Activated T-helper 1 cell treated with anti-CD3 and anti-CD28 coated beads, Interleukin-12 subunit alpha, Interleukin-12 subunit beta, Interleukin-2, Interleukin-4 antibody, amounts not matched to agents 30 ng/mL and 10 ng/mL and 1 ng/mL, durations not matched to agents 14 hours and 24 hours and 36 hours (primary cell): ENCODE results near the gene CORO7. TPM values are rescaled to one million over a fixed set of nuclear protein-coding genes. Genes with fewer than 3 reads are reported as not detected.
"Not testable (repeated sequence)": the region's sequence is repeated elsewhere in the genome, so short reads cannot be mapped to it uniquely, and the experiment has no call there.

ENCODE experiments used
- DNase-seq: peaks from one replicate; pipeline ENCODE4 v3.0.0; 2021; ENCODE audit warnings: low spot score
- H3K27ac Mint-ChIP-seq: one replicate; pipeline ENCODE4 v1.8.0; 2021; ENCODE audit warnings: mild to moderate bottlenecking, mixed read lengths
- H3K27me3 Mint-ChIP-seq: one replicate; pipeline ENCODE4 v1.8.0; 2022; ENCODE audit warnings: mild to moderate bottlenecking, moderate library complexity, mixed read lengths; ENCODE audit not compliant: insufficient read depth
- H3K36me3 Mint-ChIP-seq: one replicate; pipeline ENCODE4 v1.8.0; 2021; ENCODE audit warnings: low read depth, mixed read lengths
- H3K4me1 Mint-ChIP-seq: one replicate; pipeline ENCODE4 v1.8.0; 2021; ENCODE audit warnings: low read depth, mixed read lengths
- H3K4me3 Mint-ChIP-seq: one replicate; pipeline ENCODE4 v1.8.0; 2021; ENCODE audit warnings: mild to moderate bottlenecking, moderate library complexity, mixed read lengths
- H3K9me3 Mint-ChIP-seq: one replicate; pipeline ENCODE4 v1.8.0; 2021; ENCODE audit warnings: mixed read lengths
- intact Hi-C: fragments of 100-400 bp; cut with micrococcal nuclease; formaldehyde crosslinking; loops from one replicate; pipeline ENCODE4 v1.15.1; 2024
- total RNA-seq: library from RNA; stranded (reverse); gene quantifications from 2 replicates; pipeline ENCODE4 v1.2.3, GENCODE V29; 2022

The CORO7 gene
- total RNA-seq, 1 donor from 2014 or later, result 87.9 TPM

DNA sequence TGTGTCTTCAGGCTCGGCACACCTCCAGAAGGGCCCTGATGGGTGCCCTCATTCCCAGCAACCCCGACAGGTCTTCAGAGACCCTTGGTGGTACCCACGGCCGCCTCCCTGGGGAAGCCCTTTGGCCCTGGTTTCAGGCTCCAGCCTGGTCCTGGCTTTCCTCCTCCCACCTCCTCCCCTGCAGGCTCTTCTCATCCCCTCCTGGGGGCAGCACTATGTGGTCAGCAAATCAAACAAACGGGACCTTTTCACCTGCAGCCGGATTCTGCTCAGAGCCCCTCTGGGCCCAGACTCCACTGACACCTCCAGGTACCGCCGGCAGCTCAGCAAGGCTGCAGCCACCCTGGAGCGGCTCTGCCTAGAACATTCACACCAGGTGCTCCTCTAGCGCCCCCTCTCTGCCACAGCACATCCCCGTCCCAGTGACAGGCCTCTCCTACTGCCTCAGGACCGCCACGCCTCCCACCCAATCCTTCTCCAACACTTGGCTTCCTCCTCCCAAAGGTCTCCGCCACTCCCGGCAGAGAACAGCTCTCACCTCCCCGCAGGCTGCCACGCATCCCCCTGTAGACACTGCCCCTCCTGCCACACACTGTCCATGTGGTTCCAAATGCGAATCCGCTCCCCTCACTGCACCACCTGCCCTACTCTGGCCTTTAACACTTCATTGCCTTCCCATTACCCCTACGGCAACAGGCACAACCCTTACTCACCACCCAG, 12.0 kb downstream of the CORO7 start:
- Mint-ChIP-seq H3K4me1 (no peaks in the 10 kb centered on the region), H3K27ac (no peak overlapping the region), H3K36me3 (peaks cover 29% of the 10 kb centered on the region), H3K9me3 (no peaks in the 10 kb centered on the region), H3K27me3 (no peaks in the 10 kb centered on the region), H3K4me3 (no peak overlapping the region)
- no peak for DNase-seq
- intact Hi-C loops, result loop anchor here (5.0 kb wide), 1 partner anchor 117 kb away; no protein-coding TSS in a partner anchor

DNA sequence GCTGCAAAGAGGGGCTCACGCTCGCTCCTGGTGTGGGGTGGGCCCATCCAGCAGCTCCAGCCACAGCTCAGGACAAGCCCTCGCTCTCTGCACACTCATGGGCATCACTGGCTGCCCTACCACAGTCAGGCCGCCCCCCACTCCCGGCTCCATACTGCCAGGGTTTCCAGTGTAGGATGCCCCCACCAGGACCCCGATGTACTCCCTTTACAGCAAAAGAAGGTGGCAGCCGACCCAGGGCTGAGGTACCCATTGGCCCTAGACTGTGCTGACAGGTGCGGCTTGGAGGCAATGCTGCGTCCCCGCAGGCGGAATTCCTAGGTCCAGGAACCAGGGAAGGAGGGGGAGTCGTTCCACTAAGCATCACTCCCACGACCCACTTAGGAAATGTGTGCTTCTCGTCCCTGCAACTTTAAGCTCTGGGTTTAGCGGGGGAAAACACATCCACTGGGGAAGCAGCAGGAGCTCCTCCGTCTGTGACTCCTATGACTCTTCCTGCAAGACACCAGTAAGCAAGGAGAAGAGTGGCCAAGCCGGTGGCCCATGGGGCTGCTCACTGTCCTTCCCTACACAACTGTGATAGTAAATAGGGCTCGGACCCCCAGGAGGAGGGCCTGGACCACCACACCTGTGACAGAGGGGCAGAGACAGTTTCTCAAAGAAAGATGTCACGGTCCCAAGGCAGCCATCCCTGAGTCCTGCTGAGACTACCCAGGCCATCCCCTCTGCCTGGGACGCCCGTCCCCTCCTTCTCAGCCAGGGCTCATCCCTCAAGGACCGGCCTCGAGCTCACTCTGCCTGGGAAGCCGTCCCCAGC, 13.1 kb downstream of the CORO7 start:
- Mint-ChIP-seq H3K9me3 (no peaks in the 10 kb centered on the region), H3K36me3 (peaks cover 25% of the 10 kb centered on the region), H3K4me1 (no peaks in the 10 kb centered on the region), H3K27ac (no peak overlapping the region), H3K4me3 (no peak overlapping the region), H3K27me3 (no peaks in the 10 kb centered on the region)
- DNase-seq, result no peak
- intact Hi-C loops, result loop anchor here (5.0 kb wide), 1 partner anchor 116 kb away; no protein-coding TSS in a partner anchor

DNA sequence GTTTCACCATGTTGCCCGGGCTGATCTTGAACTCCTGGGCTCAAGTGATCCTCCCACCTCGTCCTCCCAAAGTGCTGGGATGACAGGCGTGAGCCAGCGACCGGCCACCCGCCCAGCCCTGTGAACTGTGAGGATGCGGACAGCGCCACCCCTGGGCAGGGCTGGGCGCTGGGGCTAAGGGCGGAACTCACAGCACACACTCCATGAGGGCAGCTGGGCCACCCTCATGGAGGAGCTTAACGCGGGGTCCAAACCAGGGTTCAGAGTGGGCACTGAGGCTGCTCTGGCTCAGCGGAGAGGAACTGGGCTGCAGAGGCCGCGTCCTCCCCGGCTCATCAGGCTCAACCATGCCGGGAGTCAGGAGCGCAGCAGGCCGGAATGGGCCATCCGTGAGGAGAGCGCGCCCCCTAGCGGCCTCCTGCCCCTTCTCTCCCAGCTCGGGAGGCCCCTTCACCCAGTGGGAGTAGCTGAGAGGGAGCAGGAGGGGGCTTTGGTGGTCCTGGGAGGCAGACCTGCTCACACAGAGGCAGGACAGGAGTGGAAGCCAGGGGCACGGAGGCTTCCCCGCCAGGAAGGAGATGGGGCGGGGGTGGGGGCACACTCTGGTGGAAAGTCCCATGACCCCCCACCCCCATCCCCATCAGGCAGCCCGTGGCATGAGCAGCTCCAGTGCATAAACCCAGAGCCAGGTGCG, 13.8 kb downstream of the CORO7 start:
- H3K27ac Mint-ChIP-seq, result no peak overlapping the region
- peaks cover 25% of the 10 kb centered on the region for H3K36me3 Mint-ChIP-seq
- peak; percentile 52 for DNase-seq
- intact Hi-C loops, result loop anchor here (1.0 to 5.0 kb wide), 2 partner anchors 43 to 115 kb away; no protein-coding TSS in a partner anchor
- no peaks in the 10 kb centered on the region for H3K27me3 Mint-ChIP-seq
- H3K9me3 Mint-ChIP-seq, result no peaks in the 10 kb centered on the region
- H3K4me1 Mint-ChIP-seq, result no peaks in the 10 kb centered on the region
- H3K4me3 Mint-ChIP-seq, result no peak overlapping the region

GRCh38 chr16:4401510-4401909, 14.9 kb downstream of the CORO7 start:
- H3K4me1 Mint-ChIP-seq, result no peaks in the 10 kb centered on the region
- DNase-seq, result no peak
- no peaks in the 10 kb centered on the region for H3K9me3 Mint-ChIP-seq
- no peak overlapping the region for H3K4me3 Mint-ChIP-seq
- H3K36me3 Mint-ChIP-seq, result peaks cover 27% of the 10 kb centered on the region
- intact Hi-C loops, result loop anchor here (5.0 kb wide), 1 partner anchor 114 kb away; no protein-coding TSS in a partner anchor
- H3K27ac Mint-ChIP-seq, result no peak overlapping the region
- no peaks in the 10 kb centered on the region for H3K27me3 Mint-ChIP-seq

DNA sequence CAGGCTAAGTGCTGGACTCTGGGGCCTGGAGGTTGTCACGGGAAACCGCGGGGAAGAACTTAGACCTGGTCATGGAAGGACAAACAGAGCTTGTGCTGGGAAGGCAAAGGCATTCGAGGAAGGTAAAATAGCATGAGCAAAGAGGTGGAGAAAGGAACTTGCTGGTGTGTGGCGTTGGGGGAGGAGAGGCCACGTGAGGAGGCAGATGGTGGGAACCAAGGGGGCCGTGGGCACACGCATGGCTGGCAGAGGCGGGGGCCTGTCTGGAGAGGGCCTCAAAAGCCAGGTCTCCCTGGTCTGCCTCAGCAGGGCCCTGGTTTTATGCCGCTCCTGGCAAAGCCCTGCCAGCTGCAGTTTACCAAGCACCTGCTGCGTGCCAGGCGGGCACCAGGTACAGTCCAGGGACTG, 15.3 kb downstream of the CORO7 start:
- no peak overlapping the region for H3K4me3 Mint-ChIP-seq
- intact Hi-C loops, result loop anchor here (5.0 kb wide), 1 partner anchor 114 kb away; no protein-coding TSS in a partner anchor
- H3K9me3 Mint-ChIP-seq, result no peaks in the 10 kb centered on the region
- H3K4me1 Mint-ChIP-seq, result no peaks in the 10 kb centered on the region
- peaks cover 26% of the 10 kb centered on the region for H3K36me3 Mint-ChIP-seq
- no peaks in the 10 kb centered on the region for H3K27me3 Mint-ChIP-seq
- H3K27ac Mint-ChIP-seq, result no peak overlapping the region
- no peak for DNase-seq

- Mint-ChIP-seq H3K27me3 (no peaks in the 10 kb centered on the region), H3K27ac (no peak overlapping the region), H3K9me3 (no peaks in the 10 kb centered on the region), H3K4me3 (no peak overlapping the region), H3K36me3 (peaks cover 21% of the 10 kb centered on the region), H3K4me1 (no peaks in the 10 kb centered on the region)
- DNase-seq, result no peak
- intact Hi-C loops, result no loop called here
These were observed 17.2 kb downstream of the CORO7 start for GRCh38 chr16:4399001-4399730.

GRCh38 chr16:4395055-4395726, 21.2 kb downstream of the CORO7 start:
- no peak for DNase-seq
- intact Hi-C loops, result no loop called here
- Mint-ChIP-seq H3K4me3 (no peak overlapping the region), H3K36me3 (peaks cover 14% of the 10 kb centered on the region), H3K27ac (no peak overlapping the region), H3K4me1 (no peaks in the 10 kb centered on the region), H3K27me3 (no peaks in the 10 kb centered on the region), H3K9me3 (no peaks in the 10 kb centered on the region)

DNA sequence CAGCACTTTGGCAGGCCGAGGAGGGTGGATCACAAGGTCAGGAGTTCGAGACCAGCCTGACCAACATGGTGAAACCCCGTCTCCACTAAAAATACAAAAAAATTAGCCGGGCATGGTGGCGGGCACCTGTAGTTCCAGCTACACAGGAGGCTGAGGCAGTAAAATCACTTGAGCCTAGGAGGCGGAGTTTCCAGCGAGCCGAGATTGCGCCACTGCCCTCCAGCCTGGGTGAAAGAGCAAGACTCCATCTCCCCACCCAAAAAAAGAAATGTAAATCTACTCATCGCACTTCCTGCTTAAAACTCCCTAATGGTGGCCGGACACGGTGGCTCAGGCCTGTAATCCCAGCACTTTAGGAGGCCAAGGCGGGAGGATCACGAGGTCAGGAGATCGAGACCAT, 22.5 kb downstream of the CORO7 start:
- H3K27me3 Mint-ChIP-seq, DNase-seq, intact Hi-C loops, H3K9me3 Mint-ChIP-seq, H3K4me3 Mint-ChIP-seq, H3K27ac Mint-ChIP-seq, H3K4me1 Mint-ChIP-seq: not testable (repeated sequence)
- H3K36me3 Mint-ChIP-seq, result peaks cover 17% of the 10 kb centered on the region

- Mint-ChIP-seq H3K27ac (no peak overlapping the region), H3K4me1 (no peaks in the 10 kb centered on the region), H3K4me3 (no peak overlapping the region), H3K36me3 (peaks cover 17% of the 10 kb centered on the region), H3K9me3 (no peaks in the 10 kb centered on the region), H3K27me3 (no peaks in the 10 kb centered on the region)
- intact Hi-C loops, result no loop called here
- DNase-seq, result no peak
These were observed 23.2 kb downstream of the CORO7 start for GRCh38 chr16:4393240-4393600.

GRCh38 chr16:4392382-4393239, 23.8 kb downstream of the CORO7 start:
- intact Hi-C loops, result no loop called here

DNA sequence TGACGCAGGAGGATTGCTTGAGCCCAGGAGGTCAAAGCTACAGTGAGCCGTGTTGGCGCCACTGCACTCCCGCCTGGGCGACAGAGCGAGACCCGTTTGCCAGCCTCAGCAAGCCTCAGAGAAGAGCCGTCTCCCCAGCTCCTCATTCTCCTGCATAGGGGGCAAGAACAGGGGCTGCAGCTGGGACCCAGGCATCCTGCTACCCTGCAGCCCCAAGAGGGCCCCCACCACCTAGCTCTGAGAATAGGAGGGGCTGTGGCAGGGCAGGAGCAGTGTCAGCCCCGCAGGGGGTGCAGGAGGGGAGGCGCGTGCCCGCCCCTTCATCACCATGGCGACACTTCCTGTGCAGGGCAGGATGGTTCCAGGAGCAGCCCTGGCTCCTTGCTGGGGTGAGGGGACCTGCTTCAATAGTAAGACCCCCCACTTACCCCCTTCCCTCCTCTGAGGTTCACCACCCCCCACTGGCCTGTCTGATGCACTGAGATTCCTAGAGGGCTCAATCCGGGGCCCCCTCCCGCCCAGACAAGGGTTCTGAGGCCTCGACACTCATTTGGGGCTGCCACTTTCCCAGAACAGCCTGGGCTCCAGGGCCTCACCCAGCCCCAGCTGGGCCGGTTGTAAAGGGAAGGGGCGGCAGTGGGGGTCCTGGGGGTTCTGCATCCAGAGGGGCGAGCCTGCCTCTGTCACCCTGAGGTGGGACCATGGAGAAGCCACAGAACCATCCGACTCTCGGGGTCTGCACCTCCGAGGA, 24.6 kb downstream of the CORO7 start:
- Mint-ChIP-seq H3K27ac (no peak overlapping the region), H3K27me3 (no peaks in the 10 kb centered on the region), H3K4me3 (no peak overlapping the region), H3K9me3 (no peaks in the 10 kb centered on the region), H3K36me3 (peaks cover 15% of the 10 kb centered on the region), H3K4me1 (no peaks in the 10 kb centered on the region)
- DNase-seq, result no peak
- intact Hi-C loops, result no loop called here

More at GRCh38 chr16:4392382-4393239, 23.8 kb downstream of the CORO7 start:
- no peaks in the 10 kb centered on the region for H3K9me3 Mint-ChIP-seq
- H3K27ac Mint-ChIP-seq, result no peak overlapping the region
- H3K36me3 Mint-ChIP-seq, result peaks cover 17% of the 10 kb centered on the region
- H3K27me3 Mint-ChIP-seq, result no peaks in the 10 kb centered on the region
- no peaks in the 10 kb centered on the region for H3K4me1 Mint-ChIP-seq
- no peak overlapping the region for H3K4me3 Mint-ChIP-seq
- no peak for DNase-seq
